Suppressor macrophage (primary cell): Measurements from ENCODE around the gene LAMA5.

Experiments used
- DNase-seq, 4 experiments: peaks; one replicate each; pipeline ENCODE4 v3.0.0-alpha.2; 2020 to 2022

Gene LAMA5

GRCh38 chr20:62347151-62347404, 20.0 kb downstream of the LAMA5 start:
- no peak for DNase-seq

- no peak for DNase-seq
Measured at GRCh38 chr20:62346398-62347150, 20.5 kb downstream of the LAMA5 start.

GRCh38 chr20:62345681-62346370, 21.3 kb downstream of the LAMA5 start:
- DNase-seq = no peak

GRCh38 chr20:62344782-62345181, 22.3 kb downstream of the LAMA5 start:
- no peak for DNase-seq

- no peak for DNase-seq
Measured at GRCh38 chr20:62344092-62344491, 23.0 kb downstream of the LAMA5 start.

- no peak for DNase-seq
Measured at GRCh38 chr20:62342910-62343309, 24.2 kb downstream of the LAMA5 start.

- DNase-seq = peak; percentile 20 to 65 (median 55)
Measured at GRCh38 chr20:62339647-62340062, 27.5 kb downstream of the LAMA5 start.

- no peak for DNase-seq
Measured at GRCh38 chr20:62338294-62338620, 28.9 kb downstream of the LAMA5 start.

- peak in 1 of 4 experiments; percentile 8 for DNase-seq
Measured at GRCh38 chr20:62337558-62338293, 29.4 kb downstream of the LAMA5 start.

GRCh38 chr20:62336775-62337557, 30.1 kb downstream of the LAMA5 start:
- no peak for DNase-seq

- DNase-seq = no peak
Measured at GRCh38 chr20:62336329-62336728, 30.8 kb downstream of the LAMA5 start.

- DNase-seq = no peak
Measured at GRCh38 chr20:62335532-62335931, 31.6 kb downstream of the LAMA5 start.

GRCh38 chr20:62334881-62335280, 32.2 kb downstream of the LAMA5 start:
- DNase-seq = no peak

GRCh38 chr20:62333820-62334595, 33.1 kb downstream of the LAMA5 start:
- no peak for DNase-seq

GRCh38 chr20:62332989-62333819, 33.9 kb downstream of the LAMA5 start:
- no peak for DNase-seq

GRCh38 chr20:62332421-62332820, 34.7 kb downstream of the LAMA5 start:
- DNase-seq = no peak

GRCh38 chr20:62331347-62331746, 35.8 kb downstream of the LAMA5 start:
- no peak for DNase-seq

GRCh38 chr20:62330576-62331317, 36.4 kb downstream of the LAMA5 start:
- no peak for DNase-seq

GRCh38 chr20:62329389-62330377, 37.4 kb downstream of the LAMA5 start:
- DNase-seq = no peak
